GM03348 (cell line): ENCODE measurements around the gene CDK4.
A peak's percentile ranks its signal among the peaks of the same experiment; 100 is the strongest.

Source experiments
- DNase-seq: peaks from one replicate; pipeline ENCODE4 v3.0.0; 2012; ENCODE audit warnings: low spot score

CDK4 gene

GRCh38 chr12:57771873-57772428 lies 19.8 kb upstream of the CDK4 start, which contains the start of gene METTL1:
Gene METTL1 (minus strand): TSS chr12:57772105. CDS start chr12:57772083, 22 bp downstream.
- DNase-seq = peak; percentile 95

- peak; percentile 94 for DNase-seq
Observed at GRCh38 chr12:57771236-57771872, 19.2 kb upstream of the CDK4 start.

DNA sequence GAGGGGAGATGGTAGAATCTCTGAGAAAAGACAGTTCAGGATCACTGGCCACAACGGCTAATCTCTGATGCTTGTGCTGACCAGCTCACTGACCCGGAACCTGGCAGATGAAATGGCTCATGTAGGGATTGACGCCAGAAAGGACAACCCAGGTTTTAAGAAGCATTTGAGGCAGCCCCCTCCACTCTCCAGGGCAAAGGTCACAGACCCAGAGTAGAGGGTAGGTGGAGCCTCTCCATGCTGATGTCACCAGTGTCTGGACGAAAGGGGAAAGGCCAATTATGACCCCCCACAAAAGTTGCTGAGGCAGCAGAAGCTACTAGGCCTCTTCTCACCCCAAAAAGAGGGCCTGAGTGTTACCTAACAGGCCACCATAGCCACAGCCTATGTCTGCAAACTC lies 18.6 kb upstream of the CDK4 start:
- DNase-seq = no peak

GRCh38 chr12:57769594-57769993 lies 17.5 kb upstream of the CDK4 start:
- DNase-seq = no peak

GRCh38 chr12:57767876-57768275 lies 15.8 kb upstream of the CDK4 start:
- DNase-seq = no peak

DNA sequence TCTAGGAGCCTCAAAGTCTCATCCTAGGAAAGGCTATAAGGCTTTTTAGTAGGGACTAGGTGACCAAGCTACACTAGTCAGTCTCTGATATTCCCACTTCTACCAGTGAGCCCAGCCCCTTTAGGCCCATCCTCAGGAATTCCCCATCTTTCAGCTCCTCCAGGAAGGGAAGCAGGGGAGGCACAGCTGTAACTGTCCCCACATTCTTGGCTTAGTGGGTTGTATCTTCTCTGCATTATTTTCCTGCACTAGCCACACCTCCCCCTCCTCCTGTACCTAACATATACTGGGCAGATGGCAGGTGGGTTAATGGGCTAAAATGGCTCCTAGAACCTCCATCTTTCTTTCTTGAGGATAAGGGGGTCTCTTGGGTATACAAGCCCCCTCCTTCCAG lies 15.2 kb upstream of the CDK4 start:
- no peak for DNase-seq

- DNase-seq = peak; percentile 57
Observed at GRCh38 chr12:57766464-57767304, 14.6 kb upstream of the CDK4 start, which contains the start of gene CYP27B1. Gene CYP27B1 (minus strand): TSS chr12:57767078. CDS start chr12:57767041, 37 bp downstream.

DNA sequence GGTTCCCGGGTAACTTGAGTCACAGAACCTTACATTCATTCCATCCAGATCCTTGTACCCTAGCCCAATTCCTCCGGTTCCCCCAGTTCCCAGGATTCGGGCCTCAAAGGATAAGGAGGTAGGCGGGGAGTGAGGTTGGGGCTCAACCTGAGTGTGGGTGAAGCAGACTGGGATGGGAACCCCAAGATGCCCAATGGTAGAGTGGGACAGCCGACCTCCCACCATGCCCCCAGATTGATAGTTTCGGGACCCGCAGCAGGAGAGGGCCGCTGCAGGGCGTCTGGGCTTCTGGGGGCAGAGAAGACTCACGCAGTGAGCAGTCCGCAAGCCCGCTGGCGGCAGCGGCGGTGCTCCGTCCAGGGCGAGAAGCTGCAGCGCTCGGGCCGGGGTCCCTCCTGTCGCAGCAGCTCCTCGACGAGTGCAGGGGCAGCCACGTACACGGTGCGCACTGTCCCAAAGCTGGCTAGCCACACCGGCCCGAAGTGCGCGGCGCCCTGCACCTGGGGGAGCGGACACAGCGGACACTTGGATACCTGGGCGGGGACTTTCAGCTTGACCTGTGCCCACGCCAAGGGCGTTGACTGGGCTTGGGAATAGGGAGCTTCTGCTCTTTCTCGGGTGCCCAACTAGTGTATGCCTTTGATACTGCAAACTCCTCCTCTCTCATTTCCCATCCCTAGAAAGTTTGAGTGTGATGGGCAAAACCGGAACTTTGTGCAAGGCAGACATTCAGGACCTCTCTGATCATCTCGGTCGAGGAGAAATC lies 13.8 kb upstream of the CDK4 start:
- no peak for DNase-seq

GRCh38 chr12:57765003-57765697 lies 13.0 kb upstream of the CDK4 start:
- DNase-seq = peak; percentile 52

DNA sequence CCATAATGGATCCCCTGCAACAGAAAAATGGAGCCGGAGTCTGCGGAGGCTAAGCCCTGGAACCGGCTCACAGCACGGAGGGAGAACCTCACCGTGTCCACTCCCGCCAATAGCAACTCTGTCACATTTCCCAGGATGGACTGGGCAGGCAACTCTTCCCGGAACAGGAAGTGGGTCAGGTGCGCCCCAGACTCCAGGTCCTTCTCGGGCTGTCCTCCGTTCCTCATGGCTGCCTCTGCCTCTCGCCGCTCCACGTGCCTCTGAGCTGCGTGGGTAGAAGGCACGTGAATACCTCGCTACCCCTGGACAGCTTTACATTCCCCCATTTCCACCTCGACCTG lies 12.5 kb upstream of the CDK4 start:
- no peak for DNase-seq

- no peak for DNase-seq
Observed at GRCh38 chr12:57763881-57764661, 12.0 kb upstream of the CDK4 start.

DNA sequence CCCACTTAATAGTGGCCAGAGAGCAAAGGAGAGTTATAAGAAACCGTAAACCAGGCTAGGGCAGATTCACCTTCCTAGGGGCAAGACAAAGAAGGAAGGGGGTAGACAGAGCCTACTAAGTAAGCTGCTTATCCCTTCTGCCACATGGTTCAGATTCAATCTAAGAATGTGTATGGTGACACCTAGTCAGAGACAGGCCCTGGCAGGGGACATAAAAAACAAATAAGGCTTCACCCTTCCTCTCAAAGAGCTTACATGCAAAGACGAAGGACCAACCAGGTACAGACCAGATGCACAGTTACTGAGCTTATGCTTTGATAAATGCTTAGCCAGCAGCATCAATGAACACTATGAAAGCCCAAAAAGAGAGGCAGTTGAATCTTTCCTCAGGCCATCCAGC lies 10.4 kb upstream of the CDK4 start:
- DNase-seq = no peak

DNA sequence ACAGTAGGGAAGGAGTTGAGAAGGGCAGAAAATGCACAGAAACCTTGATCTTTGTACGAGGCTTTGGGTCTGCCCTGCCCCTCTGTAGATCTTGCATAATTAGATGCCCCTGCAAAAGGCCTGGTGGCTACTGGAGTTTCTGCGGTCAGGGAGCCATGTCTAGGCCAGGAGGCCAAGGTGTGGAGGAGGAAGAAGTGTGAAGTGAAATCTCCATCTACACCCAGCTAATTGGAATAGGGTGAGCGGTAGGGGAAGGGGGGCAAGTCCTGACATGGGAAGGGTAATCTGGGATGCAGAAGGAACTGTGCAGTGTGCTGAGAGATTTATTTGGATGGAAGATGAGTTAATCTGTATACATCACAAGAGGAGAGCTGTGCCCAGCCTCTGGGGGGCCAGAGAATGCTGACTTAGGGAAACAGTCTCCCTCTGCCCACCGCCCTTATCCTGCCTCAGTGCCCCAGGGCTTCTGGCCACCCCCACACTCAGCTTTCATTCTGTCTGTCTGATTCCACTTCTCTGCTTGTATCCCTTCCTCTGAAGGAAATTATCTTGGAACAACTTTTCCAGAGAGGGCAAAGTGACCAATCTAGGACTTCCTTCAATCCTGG lies 9.4 kb upstream of the CDK4 start:
- DNase-seq = no peak

DNA sequence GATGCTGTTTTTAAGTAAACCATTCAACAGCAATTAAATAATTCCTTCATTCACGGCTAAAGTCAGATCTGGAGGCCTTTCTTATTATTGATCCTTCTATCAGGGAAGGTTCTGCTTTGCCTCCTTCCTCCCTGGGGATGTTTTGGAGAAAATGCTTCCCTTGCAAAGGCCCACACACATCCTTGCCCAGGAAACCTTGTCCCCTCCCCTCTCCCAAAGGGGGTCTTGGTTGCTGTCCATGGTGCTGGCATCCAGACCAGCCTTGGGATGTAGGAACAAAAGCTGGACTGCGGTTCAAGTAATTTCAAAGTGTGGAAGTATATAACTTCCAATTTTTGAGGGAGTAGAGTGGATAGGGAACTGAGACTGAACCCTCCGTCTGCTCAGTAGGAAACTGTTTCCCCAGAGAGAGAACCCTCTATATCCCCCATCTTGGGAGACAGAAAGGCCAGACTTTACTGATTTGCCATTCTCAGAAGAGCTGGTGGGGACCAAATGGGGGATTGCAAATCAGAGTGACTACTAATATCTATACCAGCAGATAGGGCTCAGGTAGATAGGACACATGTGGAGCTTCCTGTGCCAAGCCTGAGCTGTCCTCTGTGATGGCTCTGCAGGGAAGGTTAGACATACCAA lies 8.4 kb upstream of the CDK4 start:
- no peak for DNase-seq

- DNase-seq = no peak
Observed at GRCh38 chr12:57759360-57759980, 7.4 kb upstream of the CDK4 start.

- DNase-seq = no peak
Observed at GRCh38 chr12:57758552-57759359, 6.6 kb upstream of the CDK4 start.

DNA sequence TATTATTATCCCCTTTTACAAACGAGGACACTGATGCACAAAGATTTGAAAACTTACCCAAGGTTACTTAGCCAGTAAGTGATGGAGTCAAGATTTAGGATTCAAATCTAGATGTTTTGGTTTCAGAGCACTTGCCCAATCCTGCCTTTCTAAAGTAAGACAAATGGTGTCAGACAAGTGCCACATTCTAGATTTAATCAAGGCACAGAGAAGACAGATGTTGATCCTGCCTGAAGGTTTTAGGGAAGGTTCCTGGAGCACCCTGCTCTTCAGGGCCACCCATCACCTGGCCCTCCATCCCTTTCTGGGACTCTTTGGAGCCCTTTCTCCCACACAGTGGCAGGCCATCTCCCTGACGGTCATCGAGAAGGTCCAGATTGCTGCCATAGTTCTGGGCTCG lies 5.7 kb upstream of the CDK4 start:
- DNase-seq = no peak

GRCh38 chr12:57756406-57757341 lies 4.6 kb upstream of the CDK4 start:
- DNase-seq = no peak
